ENCODE results near the gene SDR42E1. TPM values are rescaled to one million over a fixed set of nuclear protein-coding genes. Genes with fewer than 3 reads are reported as not detected.

Gene SDR42E1
- total RNA-seq, 1 experiment from 2014 or later = 17.4 TPM

- no peak overlapping the region for H3K27ac ChIP-seq (ENCODE audit: low read depth, low read length)
- peaks cover 0 to 15% of the 10 kb centered on the region in 2 experiments; a peak in 2 of 4 replicates for H3K4me1 ChIP-seq (ENCODE audit: control insufficient read depth in 1 of 2, insufficient read depth in 2 of 2, low read length in 2 of 2)
- intact Hi-C loops (cut with micrococcal nuclease) = loop anchor here (1.0 to 5.0 kb wide), 3 partner anchors 31 to 426 kb away; no protein-coding TSS in a partner anchor
- peak; percentile 62 for DNase-seq (ENCODE audit: low read depth, low spot score)
- peak overlapping the region; percentile 6; the same call in 1 of the 2 replicates for H3K4me2 ChIP-seq (ENCODE audit: low read length)
- peaks cover 29% of the 10 kb centered on the region for H3K27me3 ChIP-seq (ENCODE audit: insufficient read depth, low read length)
- H3K9me3 ChIP-seq (ENCODE audit: control insufficient read depth in 1 of 2, insufficient read depth in 1 of 2, low read depth in 1 of 2, low read length in 2 of 2) = no peaks in the 10 kb centered on the region
- ChIA-PET RAD21 (ENCODE audit: low non-redundant PET in 1 of 2, low total read pairs in 2 of 2, uncharacterized antibody in 2 of 2, unreplicated experiment in 2 of 2) (no interaction called here), CTCF (interaction anchor here (1.8 to 2.1 kb wide), 2 partner anchors 15 to 198 kb away, joined by 5 to 12 read pairs; no protein-coding TSS in a partner anchor), POLR2A (no interaction called here)
- no peaks in the 10 kb centered on the region for H3K79me2 ChIP-seq (ENCODE audit: insufficient read depth, low read length)
- no peak overlapping the region for H3K4me3 ChIP-seq (replicated peaks in 1 of 2; ENCODE audit: low read depth in 1 of 2, low read length in 2 of 2)
- H3K36me3 ChIP-seq (ENCODE audit: control insufficient read depth in 1 of 2, insufficient read depth in 2 of 2, low read length in 2 of 2) = no peaks in the 10 kb centered on the region
- no peaks in the 10 kb centered on the region for H3K9me2 ChIP-seq (ENCODE audit: insufficient read depth)
- BruUV-seq (replicated peaks) = no TSS peak
- no peaks in the 10 kb centered on the region for H4K20me1 ChIP-seq (ENCODE audit: insufficient read depth)
- H2AFZ ChIP-seq (ENCODE audit: low read depth, low read length, poor library complexity, severe bottlenecking) = peak overlapping the region; percentile 43
- no peak overlapping the region for H3K9ac ChIP-seq (ENCODE audit: low read length)
- TF ChIP-seq SP1 (IDR thresholded peaks at IDR 0.05; ENCODE audit: low read depth) (no peak), CTCF (IDR thresholded peaks at IDR 0.05 in 2 of 3, conservative IDR thresholded peaks at IDR 0.05 in 1 of 3; ENCODE audit: borderline replicate concordance in 1 of 3, insufficient read depth in 1 of 3, low read depth in 2 of 3, low read length in 2 of 3) (peak; percentile 75 to 79 (median 78)), RAD21 (IDR thresholded peaks at IDR 0.05; ENCODE audit: low read depth) (peak; percentile 80)
- peak; percentile 81 for ATAC-seq
Observed at GRCh38 chr16:82031116-82032084, 20.1 kb upstream of the SDR42E1 start.

GRCh38 chr16:82027629-82028064, 16.4 kb upstream of the SDR42E1 start:
- no peaks in the 10 kb centered on the region for H4K20me1 ChIP-seq (ENCODE audit: insufficient read depth)
- RAD21 ChIA-PET (ENCODE audit: low non-redundant PET in 1 of 2, low total read pairs in 2 of 2, uncharacterized antibody in 2 of 2, unreplicated experiment in 2 of 2) = no interaction called here
- peaks cover 39% of the 10 kb centered on the region for H3K27me3 ChIP-seq (ENCODE audit: insufficient read depth, low read length)
- intact Hi-C loops (cut with micrococcal nuclease) = no loop called here
- no peak overlapping the region for H3K27ac ChIP-seq (ENCODE audit: low read depth, low read length)
- H3K4me1 ChIP-seq (ENCODE audit: control insufficient read depth in 1 of 2, insufficient read depth in 2 of 2, low read length in 2 of 2) = peaks cover 0 to 8% of the 10 kb centered on the region in 2 experiments; a peak in 1 of 4 replicates
- BruUV-seq (replicated peaks) = no TSS peak
- ATAC-seq (no peak), DNase-seq (ENCODE audit: low read depth, low spot score) (no peak)
- no peaks in the 10 kb centered on the region for H3K9me3 ChIP-seq (ENCODE audit: control insufficient read depth in 1 of 2, insufficient read depth in 1 of 2, low read depth in 1 of 2, low read length in 2 of 2)
- no peak overlapping the region for H3K4me3 ChIP-seq (replicated peaks in 1 of 2; ENCODE audit: low read depth in 1 of 2, low read length in 2 of 2)
- POLR2A ChIA-PET = no interaction called here
- no peak overlapping the region for H3K4me2 ChIP-seq (ENCODE audit: low read length)
- no peaks in the 10 kb centered on the region for H3K9me2 ChIP-seq (ENCODE audit: insufficient read depth)
- H3K79me2 ChIP-seq (ENCODE audit: insufficient read depth, low read length) = no peaks in the 10 kb centered on the region
- no peak overlapping the region for H3K9ac ChIP-seq (ENCODE audit: low read length)
- H2AFZ ChIP-seq (ENCODE audit: low read depth, low read length, poor library complexity, severe bottlenecking) = no peak overlapping the region
- CTCF ChIA-PET = no interaction called here
- H3K36me3 ChIP-seq (ENCODE audit: control insufficient read depth in 1 of 2, insufficient read depth in 2 of 2, low read length in 2 of 2) = no peaks in the 10 kb centered on the region
- TF ChIP-seq ELF1 (IDR thresholded peaks at IDR 0.05; ENCODE audit: borderline replicate concordance, low read depth) = no peak
- TF ChIP-seq JUND (IDR thresholded peaks at IDR 0.05) = no peak
- no peak for TF ChIP-seq REST (IDR thresholded peaks at IDR 0.05; ENCODE audit: low read depth)
- no peak for TF ChIP-seq CTCF (IDR thresholded peaks at IDR 0.05 in 2 of 3, conservative IDR thresholded peaks at IDR 0.05 in 1 of 3; ENCODE audit: borderline replicate concordance in 1 of 3, insufficient read depth in 1 of 3, low read depth in 2 of 3, low read length in 2 of 3)
- TF ChIP-seq SIN3A (IDR thresholded peaks at IDR 0.05; ENCODE audit: low read depth) = no peak
- TF ChIP-seq SP1 (IDR thresholded peaks at IDR 0.05; ENCODE audit: low read depth) = no peak
- no peak for TF ChIP-seq CEBPB (IDR thresholded peaks at IDR 0.05; ENCODE audit: low read depth)
- no peak for TF ChIP-seq POLR2A (IDR thresholded peaks at IDR 0.05; ENCODE audit: borderline replicate concordance, extremely low read depth, insufficient read depth, insufficient read length)
